Body of pancreas (tissue), 4 donors: Measurements from ENCODE around the gene DNPEP.

ENCODE experiments used
- POLR2A ChIP-seq, 3 donors: fragments of 450-650 bp; IDR thresholded peaks; one replicate each; pipeline ENCODE4 v1.6.1; 2016; ENCODE audit warnings: antibody characterized with exemption in 3 of 3, mild to moderate bottlenecking in 2 of 3
- TF ChIP-seq, protein P1 (sequence below), 7 experiments: fragments of 450-650 bp in 4 of 7; fragments of 200-600 bp in 3 of 7; sonication (generic) in 3 of 7; IDR thresholded peaks; one replicate each; pipeline ENCODE4 v1.5.1; 2016 to 2019; ENCODE audit warnings: antibody characterized with exemption in 7 of 7

DNA sequence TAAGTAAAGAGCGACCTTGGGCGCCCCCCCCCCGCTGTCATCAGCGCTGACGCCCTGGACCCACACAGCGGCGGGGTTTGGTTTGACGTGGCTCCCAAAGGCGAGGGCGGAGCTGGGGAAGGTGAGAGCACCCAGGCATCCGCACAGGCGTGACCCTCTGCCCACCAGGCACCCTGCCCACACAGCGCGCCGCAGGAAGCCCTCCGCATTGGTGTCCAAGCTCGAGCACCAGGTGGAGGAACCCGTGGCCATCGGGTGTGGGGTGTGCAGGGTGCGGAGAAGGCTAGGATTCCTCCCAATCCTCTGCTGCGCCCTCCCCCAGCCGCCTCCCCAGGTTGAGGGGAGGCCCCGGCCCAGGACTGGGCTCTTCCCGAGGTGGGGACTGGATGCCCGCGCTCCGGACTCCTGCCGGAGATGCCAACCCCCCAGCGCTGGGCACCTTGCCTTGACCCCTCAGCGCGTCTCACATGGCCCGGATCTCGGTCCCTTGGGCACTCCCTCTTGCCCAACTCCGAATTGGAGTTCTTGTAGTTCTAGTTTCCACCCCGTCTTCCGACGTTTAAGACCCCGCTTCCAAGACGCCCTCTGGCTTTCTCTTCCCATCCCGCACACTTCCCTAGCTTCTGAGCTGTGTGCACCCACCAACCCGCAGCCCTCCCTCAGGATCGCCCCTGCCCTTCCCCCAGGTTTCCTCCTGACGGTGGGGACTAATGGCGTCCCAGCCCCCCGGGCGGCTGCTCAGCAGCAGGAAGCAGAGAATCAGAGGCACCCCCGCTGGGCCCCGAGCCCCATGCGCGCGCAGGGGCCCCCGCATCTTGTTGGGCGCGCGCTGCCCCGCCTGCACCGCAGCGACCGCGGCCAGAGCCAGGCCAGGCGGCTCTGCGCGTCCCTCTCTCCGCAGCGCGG is 29.3 kb downstream of the DNPEP start:
- TF ChIP-seq, protein P1, sequence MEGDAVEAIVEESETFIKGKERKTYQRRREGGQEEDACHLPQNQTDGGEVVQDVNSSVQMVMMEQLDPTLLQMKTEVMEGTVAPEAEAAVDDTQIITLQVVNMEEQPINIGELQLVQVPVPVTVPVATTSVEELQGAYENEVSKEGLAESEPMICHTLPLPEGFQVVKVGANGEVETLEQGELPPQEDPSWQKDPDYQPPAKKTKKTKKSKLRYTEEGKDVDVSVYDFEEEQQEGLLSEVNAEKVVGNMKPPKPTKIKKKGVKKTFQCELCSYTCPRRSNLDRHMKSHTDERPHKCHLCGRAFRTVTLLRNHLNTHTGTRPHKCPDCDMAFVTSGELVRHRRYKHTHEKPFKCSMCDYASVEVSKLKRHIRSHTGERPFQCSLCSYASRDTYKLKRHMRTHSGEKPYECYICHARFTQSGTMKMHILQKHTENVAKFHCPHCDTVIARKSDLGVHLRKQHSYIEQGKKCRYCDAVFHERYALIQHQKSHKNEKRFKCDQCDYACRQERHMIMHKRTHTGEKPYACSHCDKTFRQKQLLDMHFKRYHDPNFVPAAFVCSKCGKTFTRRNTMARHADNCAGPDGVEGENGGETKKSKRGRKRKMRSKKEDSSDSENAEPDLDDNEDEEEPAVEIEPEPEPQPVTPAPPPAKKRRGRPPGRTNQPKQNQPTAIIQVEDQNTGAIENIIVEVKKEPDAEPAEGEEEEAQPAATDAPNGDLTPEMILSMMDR (IDR thresholded peaks at IDR 0.05) = no peak
- TF ChIP-seq POLR2A (IDR thresholded peaks at IDR 0.05) = no peak
